Epidermal melanocyte (primary cell): Measurements from ENCODE around the gene RASGEF1B.

Experiments
- DNase-seq: peaks from one replicate; pipeline ENCODE4 v3.0.0; 2011; ENCODE audit warnings: low spot score; ENCODE audit not compliant: insufficient read length

RASGEF1B gene

DNA sequence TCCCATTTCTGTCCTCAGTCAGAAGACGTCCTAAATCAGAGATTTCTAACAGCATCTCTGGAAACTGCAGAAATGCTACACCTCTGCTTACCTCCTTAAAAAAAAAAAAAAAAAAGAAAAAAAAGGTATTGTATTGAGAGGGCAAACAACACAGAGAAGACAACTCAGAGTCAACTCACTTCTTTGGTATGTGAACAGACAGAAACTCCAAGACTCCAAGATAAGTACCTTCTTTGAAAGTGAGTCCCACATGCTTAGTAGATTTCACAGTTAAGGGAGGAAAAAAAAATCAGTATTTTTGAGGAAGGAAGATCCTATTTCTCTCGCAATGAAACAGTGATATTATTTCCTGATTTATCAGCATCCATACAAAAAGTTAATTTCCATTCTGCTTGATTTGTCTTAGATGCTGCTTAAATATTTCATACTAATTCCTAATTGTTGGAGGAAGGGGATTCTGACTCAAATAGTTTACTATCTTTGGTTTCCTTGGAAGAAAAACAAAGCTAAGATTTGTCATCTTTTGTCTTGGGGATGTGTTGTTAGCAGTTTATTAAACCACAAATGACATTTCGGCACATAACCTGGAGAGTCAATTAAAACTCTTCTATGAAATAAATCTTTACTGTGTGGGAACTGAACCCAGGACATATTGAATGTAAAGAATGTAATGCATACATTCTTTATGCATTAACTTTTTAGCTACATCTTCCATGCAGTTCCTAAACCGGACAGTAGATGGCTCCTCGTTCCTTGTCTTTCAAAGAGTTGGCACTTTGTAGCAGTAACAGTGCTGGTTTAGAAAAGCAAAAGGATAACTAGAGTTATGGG, 4.7 kb downstream of the RASGEF1B start:
- DNase-seq = peak; percentile 44

DNA sequence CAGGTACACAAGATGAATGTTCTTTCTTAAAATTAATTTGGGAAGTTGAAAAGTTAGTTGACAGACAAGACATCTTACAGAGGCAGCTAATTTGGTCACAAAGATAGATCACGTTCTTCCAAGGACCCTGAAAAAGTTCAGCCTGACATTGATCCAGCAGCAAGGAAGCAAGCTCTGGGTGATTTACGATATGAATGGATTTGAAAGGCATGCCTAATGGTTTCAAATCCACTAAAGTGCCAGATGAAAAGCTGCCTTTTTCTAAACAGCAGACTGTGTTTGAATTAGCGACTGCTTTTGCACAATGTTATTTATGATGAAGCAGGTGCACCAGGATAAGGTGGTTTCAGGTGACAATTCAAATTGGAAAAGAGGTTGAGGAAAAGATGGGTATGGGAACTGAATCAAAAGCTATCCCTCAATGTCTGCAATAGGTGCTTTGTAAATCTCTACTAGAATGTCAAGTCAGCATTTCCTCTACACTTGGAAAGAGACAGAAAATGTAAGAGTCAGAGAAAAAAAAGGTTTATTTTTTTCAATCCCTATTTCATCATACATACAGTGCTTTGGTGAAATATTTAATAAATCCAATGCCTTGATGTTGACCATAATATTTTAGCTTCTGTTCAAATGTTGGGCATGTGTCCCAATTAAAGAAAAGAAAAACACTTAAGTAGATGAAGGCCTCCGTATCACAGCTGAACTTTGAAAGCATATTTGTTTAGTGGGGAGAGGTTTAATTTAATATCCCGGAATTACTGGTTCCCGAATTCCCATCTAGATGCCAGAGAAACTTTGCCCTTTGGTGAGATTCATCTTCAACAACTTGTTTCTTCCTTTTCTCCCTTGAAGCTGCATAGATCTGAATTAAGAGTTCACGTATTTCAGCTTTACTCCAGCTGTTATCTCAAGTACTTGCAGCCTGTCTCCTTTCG, 6.0 kb downstream of the RASGEF1B start:
- no peak for DNase-seq

DNA sequence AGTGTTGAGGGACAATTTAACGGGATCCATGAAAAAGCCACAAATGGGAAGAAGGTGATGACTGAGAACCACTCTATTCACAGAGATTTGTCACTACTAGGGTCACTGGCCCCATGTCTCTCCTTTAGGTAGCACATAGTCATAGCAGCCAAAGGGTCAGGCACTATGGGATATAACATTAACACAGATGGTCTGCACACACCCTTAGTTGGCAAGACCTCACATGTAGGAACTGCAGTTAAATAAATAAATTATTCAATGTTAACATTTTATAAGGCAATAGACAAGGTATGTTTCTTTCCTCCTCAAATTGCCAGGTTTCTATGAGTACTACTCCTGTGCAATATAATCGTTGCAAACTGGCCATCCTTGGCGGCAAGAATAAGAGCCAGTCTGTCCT, 10.9 kb downstream of the RASGEF1B start:
- no peak for DNase-seq

DNA sequence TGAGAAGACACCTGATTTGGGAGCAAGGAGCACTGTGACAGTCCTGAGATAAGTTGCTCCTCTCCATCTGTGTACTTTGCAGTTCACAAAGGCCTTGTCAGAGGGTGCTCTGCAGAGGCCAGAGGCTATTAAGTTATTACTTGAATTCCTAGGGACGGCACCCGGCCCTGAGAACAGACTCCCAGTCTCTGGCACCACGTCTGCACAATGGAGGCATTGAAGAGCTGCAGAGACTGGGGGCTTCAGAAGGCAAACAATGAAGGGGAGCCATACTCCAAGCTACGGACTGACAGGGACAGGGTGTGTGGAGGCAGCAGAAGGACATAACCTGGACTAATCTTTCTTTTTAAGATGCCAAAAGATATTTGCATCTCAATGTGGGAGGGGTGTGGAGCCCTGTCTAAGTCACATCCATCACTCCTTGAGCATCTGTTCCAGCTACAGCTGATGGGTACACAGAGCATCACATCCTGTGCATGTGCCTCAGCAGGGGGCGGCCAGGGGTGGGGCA, 11.5 kb downstream of the RASGEF1B start:
- no peak for DNase-seq

DNA sequence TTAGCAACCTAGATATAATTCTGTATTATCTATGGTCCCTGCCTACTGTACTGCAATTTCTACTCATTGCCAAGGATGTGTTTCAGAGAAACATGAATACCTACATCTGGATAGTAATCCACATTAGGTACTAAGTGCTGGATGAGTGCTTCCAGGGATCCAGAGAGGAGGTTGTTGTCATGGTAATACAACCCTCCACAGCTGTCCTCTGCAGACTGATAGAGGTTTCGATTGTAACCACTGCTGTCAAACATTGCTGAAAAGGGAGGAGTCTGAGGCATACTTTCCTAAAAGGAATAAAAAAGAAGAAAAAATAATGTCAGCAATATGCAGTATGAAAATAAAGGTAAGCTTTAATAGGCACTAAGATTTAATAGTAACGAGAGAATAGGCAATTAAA, 12.5 kb downstream of the RASGEF1B start:
- DNase-seq = no peak

DNA sequence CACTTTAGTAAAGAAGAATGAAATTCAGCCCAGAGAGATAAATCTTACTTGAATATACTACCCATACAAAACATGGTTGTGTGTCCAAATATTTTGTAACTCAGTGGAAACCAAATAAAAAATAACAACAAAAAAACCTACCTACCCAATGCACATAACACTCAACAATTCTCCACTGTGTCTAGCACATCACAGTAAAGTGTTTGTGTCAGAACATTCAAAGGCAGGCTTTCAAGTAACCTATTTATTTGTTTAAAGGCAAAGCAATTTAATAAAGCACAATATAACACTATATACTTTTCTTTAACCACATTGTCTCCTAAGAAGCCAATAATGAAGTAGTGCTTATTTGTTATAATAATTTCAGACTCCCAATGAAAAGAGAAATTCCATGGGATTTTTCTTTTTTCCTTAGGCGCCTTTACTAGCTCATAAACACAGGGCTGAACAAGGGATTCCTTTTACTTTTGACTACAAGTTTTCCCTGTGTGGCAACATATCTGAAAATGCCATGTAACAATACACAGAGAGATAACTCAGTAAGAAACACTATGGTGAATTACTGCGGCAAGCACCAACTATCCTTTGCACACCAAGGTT, 13.7 kb downstream of the RASGEF1B start:
- DNase-seq = no peak

DNA sequence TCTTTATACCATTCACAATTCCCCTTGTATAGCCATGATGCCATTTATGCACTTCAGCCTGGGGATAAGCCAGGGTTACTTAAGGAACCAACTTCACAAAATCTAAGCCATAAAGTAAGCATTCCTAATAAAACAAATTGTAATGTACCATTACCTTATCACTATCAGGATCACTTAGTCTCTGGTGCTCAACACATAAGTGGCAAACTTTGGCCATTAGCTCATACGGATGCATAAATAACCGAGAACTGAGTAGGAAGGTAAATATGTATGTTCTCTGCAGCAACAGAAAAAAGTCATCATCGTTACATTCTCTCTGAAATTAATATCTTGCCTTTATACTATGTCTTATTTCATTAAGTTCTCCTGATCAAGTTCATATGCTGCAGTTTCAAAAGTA, 14.4 kb downstream of the RASGEF1B start:
- no peak for DNase-seq

DNA sequence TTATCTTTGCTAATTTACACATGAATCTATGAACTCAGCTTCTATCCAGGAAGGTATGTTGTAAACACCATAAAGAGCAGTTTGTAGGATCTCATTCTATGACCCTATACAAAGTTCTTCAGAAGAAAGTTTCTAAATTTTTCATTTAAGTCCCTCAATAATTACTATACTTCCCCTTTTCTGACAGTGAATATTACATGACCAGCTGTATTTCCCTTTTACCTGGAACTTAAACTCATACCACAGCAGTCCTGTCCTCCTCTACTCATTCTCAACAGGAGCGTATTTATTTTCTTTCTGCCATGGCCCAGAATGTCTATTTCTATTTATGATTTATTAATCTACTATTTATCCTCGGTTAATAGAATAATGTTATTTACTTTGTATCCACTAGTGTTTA, 15.8 kb downstream of the RASGEF1B start:
- DNase-seq = no peak

DNA sequence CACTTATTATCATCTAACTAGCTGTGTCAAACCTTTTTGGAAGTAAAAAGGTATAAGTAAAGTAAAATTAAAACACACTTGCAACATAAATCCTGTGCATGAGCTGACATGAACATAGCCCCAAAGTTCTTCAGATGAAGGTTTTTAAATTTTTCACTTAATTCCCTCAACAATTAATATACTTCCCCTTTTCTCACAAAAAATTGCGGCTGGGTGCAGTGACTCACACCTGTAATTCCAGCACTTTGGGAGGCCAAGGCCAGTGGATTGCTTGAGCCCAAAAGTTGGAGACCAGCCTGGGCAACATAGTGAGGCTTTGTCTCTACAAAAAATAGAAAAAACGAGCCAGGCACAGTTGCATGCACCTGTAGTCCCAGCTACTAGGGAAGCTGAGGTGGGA, 16.8 kb downstream of the RASGEF1B start:
- no peak for DNase-seq

DNA sequence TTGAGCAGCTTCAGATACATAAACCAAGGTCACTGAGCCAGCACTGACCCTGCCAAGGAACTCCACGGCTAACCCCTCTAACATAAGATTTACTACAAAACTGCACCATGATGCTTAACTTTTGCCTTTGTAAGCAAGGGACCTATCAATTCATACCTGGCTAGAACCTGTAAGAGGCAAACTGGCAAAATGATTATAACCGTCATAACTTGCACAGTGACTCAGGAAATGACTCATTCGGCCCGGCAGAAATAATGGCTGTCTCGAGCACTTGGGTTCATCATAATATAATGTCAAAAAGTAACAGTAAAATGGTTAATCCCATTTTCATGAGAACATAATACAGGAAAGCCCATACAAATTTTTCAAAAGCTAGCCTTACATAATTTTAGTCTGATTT, 17.2 kb downstream of the RASGEF1B start:
- no peak for DNase-seq

DNA sequence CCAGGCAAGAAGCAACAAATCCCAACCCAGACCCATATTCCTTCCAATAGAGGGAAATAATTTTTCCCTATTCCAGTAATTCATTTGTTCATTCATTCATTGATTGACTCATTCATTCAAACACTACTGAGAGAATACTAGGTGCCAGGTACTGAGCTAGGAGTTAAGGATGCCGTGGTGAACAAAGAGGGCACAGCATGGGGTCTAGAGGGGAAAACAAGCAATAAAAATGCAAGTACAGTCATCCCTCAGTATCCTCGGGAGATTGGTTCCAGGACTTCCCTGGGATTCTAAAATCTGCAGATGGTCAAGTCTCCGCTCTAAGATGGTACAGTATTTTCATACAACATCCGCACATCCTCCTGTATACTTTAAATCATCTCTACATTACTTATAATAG, 18.7 kb downstream of the RASGEF1B start:
- no peak for DNase-seq

DNA sequence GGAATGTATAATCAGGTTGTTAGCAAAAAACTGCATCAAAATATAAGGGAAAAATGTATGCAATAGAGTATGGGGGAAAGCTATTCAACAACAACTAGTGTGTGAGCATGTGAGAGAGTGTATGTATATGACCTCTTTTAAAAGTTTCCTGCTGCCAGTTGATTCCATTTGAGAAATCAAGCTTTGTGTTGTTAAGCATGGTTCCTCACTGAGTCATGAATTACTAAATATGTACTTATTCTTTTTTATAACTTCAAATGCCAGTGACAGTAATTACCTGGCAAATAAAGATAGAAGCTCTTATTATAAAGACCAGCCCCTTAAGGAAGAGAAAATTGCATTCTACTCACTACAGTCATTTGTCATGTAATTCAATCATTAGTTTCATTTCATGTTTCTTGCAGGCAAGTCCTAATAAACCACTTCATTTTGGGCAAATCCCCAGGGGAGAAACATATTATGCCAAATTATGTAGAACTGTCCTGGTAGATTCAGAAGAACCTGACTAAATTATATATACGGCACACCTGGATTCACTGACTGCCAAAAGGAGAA, 19.2 kb downstream of the RASGEF1B start:
- no peak for DNase-seq

DNA sequence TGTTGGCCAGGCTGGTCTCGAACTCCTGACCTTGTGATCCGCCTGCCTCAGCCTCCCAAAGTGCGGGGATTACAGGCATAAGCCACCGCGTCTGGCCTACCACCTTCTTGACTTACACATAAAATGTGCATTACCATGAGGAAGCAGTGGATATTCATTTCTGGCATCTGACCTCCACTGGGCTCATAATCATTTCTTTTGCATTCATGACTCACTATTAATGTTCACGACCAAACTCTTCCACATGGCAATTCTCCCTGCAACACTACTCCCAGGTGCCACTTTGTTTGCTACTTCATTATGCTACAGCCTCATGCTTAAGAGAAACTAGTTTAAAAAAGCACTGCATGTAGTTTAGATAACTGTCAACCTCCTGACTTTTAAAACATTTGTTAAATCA, 22.7 kb downstream of the RASGEF1B start:
- no peak for DNase-seq

DNA sequence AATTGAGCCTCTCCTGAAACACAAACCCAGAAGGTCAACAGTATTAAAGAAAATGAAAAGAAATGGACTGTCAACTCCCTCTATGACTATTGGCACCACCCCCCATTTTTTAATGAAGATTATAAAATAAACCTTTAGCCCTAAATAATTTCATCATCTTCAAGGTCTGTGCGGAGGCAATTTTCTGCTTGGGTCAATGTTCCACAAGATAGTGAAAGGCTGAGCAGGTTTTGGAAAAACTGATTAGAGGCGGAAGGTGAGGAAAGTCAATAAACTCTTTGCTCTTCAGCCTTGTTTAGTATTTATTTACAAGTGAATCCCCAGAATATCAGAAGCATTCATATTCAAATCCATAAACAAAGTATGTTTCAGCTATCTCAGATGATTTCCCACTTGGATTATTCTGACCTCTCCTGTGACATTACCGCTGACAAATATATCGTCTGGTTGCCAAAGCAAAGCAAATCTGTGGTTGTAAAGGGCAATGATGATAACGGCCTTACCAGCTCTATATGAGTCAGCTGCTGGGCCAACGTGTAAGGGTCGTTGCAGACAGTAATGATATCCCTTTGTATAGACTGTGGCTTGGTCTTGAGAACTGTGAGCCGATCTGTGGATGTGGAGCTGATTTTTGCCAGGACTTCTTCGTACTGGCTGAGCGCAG, 24.0 kb downstream of the RASGEF1B start:
- no peak for DNase-seq

DNA sequence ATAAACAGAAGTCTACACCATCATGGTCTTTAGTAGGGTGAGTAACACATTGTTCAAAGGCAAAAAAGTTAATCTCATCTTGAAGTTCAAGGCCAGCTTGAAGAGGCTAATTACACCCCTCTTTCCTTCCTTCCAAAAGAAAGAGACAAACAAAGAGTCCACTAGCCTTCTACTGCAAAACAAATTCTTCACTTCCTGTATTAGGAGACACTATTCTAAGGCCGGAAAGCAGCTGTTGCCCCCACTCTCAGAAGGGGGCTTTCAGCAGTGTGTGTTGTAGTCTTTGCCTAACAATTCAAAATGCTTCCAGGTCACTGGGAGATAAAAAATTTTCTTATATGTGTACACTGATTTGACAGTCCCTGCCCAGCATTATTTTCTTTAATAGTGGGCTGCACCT, 25.1 kb downstream of the RASGEF1B start:
- DNase-seq = no peak

DNA sequence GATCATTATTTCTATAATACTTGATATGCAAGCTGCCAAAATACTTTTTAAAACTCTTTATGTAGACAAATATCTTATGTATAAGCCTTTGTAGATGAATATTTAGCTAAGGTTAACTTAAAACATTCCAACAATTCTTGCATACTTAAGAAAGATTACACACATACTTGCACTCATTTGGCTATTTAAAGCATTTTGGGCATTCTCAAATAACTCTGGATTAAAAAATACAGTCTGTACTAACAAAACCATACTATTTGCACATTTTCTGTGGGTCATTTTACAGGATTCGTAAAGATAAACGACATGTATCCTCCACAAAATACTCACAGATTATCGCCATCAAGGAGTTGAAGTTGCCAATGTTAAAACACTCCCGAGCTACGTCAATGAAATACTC, 26.5 kb downstream of the RASGEF1B start:
- DNase-seq = no peak

DNA sequence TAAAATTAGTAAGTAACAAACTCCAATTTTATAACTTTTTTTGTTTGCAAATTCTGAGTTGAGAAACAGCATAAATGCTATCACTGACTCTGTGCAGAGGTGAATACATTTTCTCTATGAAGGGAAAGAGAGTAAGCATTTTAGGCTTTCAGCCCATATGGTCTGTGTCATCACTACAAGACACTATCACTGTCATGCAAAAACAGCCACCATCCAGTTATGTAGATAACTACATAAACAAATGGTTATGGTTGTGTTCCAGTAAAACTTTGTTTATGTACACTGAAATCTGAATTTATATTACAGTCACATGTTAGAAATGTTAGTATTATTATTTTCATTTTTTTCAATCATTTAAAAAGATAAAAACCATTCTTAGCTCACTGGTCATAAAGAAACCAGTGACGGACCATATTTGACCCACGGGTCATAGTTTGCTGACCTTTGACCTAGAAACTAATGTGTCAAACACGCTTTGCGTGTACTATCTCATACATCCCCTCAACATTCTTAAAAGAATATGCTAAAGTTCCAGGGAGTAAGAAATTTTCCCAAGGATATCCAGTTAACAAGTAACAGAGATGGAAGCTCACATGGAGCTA, 29.1 kb downstream of the RASGEF1B start:
- no peak for DNase-seq

DNA sequence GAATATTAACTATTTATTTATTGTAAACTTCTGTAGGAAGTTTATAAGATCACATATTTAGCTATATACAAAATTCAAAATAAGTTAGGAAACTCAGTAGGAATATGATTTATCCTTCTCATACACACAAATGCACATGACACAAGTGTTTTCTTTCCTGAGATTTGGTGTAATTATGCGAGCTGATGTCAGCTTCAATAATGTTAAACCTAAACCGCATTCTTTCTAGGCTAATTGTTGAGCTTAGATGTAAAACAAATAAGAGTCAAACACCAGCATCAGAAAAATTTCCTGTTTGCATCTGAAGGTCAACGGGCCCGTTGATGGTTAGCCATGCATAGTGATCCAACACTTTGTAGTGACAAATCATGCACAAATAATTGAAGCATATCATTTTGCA, 30.8 kb downstream of the RASGEF1B start:
- DNase-seq = no peak

DNA sequence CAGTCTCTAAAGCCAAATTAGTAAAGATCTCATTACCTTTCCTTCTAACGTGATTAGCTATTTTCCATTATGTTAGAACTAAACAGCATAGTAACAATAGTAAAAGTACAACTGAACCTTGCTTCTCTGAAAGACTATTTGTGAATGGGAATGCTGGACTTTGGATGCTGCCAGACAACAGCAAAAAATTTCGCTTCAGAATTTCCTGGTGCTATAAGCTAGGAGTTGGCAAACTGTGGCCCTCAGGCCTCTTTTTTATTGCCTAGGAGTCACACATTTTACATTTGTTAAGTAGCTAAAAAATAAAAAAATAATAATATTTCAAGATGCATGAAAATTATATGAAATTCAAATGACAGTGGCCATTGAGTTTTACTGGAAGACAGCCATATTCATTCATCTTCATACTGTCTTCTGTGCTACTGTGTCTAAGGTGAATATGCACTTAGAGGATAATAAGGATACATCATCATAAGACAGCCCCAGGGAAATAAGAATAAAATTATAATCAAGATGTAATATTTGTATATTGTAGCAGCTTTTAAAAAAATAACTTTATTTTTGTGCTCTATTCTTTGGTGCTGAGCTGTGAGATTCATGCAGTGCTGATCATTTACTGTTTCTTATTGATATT, 34.6 kb downstream of the RASGEF1B start:
- DNase-seq = no peak

DNA sequence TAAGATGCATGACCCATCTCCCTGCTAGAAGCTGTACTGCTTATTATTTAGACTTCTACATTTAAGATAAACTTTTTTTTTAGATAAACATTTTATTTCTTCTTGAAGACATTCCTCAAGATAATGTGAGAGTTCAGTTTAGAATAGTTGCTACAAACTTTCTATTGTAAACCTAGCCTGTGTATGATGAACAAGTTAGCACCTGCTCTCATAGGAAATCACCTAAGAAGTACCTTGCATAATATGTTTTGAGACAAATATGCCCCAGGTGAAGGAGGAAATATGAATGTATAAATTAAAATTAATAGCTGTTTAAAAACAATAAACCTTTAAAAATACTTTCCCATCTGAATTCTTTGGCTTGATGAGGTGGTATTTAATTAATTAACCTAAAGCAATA, 35.6 kb downstream of the RASGEF1B start:
- DNase-seq = no peak
